ENCODE results near the gene SLCO3A1. TPM values are rescaled to one million over a fixed set of nuclear protein-coding genes. Genes with fewer than 3 reads are reported as not detected.

SLCO3A1 gene
- total and polyA plus RNA-seq, 2 experiments from 2014 or later = 35.5 to 71.9 TPM

GRCh38 chr15:91844928-91845327, 8.6 kb upstream of the SLCO3A1 start:
- Histone ChIP-seq H3K4me1 (ENCODE audit: low read depth) (no peaks in the 10 kb centered on the region), H3K9me3 (ENCODE audit: low read depth) (no peaks in the 10 kb centered on the region), H3K36me3 (no peaks in the 10 kb centered on the region), H3K27me3 (no peaks in the 10 kb centered on the region), H3K4me3 (no peak overlapping the region), H3K27ac (no peak overlapping the region)
- TF ChIP-seq CTCF (IDR thresholded peaks at IDR 0.05; ENCODE audit: low read depth, low read length) = no peak
- DNase-seq (ENCODE audit: low read depth in 1 of 2, low spot score in 1 of 2) = no peak

- H3K4me1 ChIP-seq (ENCODE audit: low read depth) = no peaks in the 10 kb centered on the region
- H3K27ac ChIP-seq = no peak overlapping the region
- H3K36me3 ChIP-seq = no peaks in the 10 kb centered on the region
- no peak overlapping the region for H3K4me3 ChIP-seq
- TF ChIP-seq CTCF (IDR thresholded peaks at IDR 0.05; ENCODE audit: low read depth, low read length) = no peak
- H3K9me3 ChIP-seq (ENCODE audit: low read depth) = no peaks in the 10 kb centered on the region
- DNase-seq (ENCODE audit: low read depth in 1 of 2, low spot score in 1 of 2) = no peak
- H3K27me3 ChIP-seq = no peaks in the 10 kb centered on the region
Observed at GRCh38 chr15:91845720-91846119, 7.8 kb upstream of the SLCO3A1 start.

- no peak for TF ChIP-seq CTCF (IDR thresholded peaks at IDR 0.05; ENCODE audit: low read depth, low read length)
- no peak for DNase-seq (ENCODE audit: low read depth in 1 of 2, low spot score in 1 of 2)
- no peak overlapping the region for H3K4me3 ChIP-seq
- peaks cover 8% of the 10 kb centered on the region for H3K4me1 ChIP-seq (ENCODE audit: low read depth)
- no peaks in the 10 kb centered on the region for H3K9me3 ChIP-seq (ENCODE audit: low read depth)
- no peaks in the 10 kb centered on the region for H3K36me3 ChIP-seq
- no peak overlapping the region for H3K27ac ChIP-seq
- no peaks in the 10 kb centered on the region for H3K27me3 ChIP-seq
Observed at GRCh38 chr15:91849180-91849579, 4.3 kb upstream of the SLCO3A1 start.

- peak; percentile 24 to 79 for DNase-seq (ENCODE audit: low read depth in 1 of 2, low spot score in 1 of 2)
- no peak overlapping the region for H3K27ac ChIP-seq
- no peak overlapping the region for H3K4me3 ChIP-seq
- H3K4me1 ChIP-seq (ENCODE audit: low read depth) = peaks cover 8% of the 10 kb centered on the region
- no peaks in the 10 kb centered on the region for H3K36me3 ChIP-seq
- H3K27me3 ChIP-seq = no peaks in the 10 kb centered on the region
- TF ChIP-seq CTCF (IDR thresholded peaks at IDR 0.05; ENCODE audit: low read depth, low read length) = peak; percentile 72
- H3K9me3 ChIP-seq (ENCODE audit: low read depth) = no peaks in the 10 kb centered on the region
Observed at GRCh38 chr15:91849749-91850161, 3.8 kb upstream of the SLCO3A1 start.

- Histone ChIP-seq H3K4me1 (ENCODE audit: low read depth) (peaks cover 32% of the 10 kb centered on the region), H3K36me3 (no peaks in the 10 kb centered on the region), H3K27ac (peak overlapping the region; percentile 80), H3K4me3 (peak overlapping the region; percentile 57), H3K27me3 (no peaks in the 10 kb centered on the region), H3K9me3 (ENCODE audit: low read depth) (no peaks in the 10 kb centered on the region)
- peak; percentile 77 to 89 for DNase-seq (ENCODE audit: low read depth in 1 of 2, low spot score in 1 of 2)
- TF ChIP-seq CTCF (IDR thresholded peaks at IDR 0.05; ENCODE audit: low read depth, low read length) = peak; percentile 74
Observed at GRCh38 chr15:91852741-91853510, 582 bp upstream of the SLCO3A1 start.
